Endothelial cell (in vitro differentiated cells): ENCODE results near the gene SPINT4. TPM values are rescaled to one million over a fixed set of nuclear protein-coding genes. Genes with fewer than 3 reads are reported as not detected.

Experiments used
- DNase-seq: peaks from one replicate; pipeline ENCODE4 v3.0.0; 2021; ENCODE audit warnings: low spot score
- H3K27ac Mint-ChIP-seq: one replicate; pipeline ENCODE4 v1.8.0; 2021; ENCODE audit warnings: mixed read lengths, inconsistent platforms; ENCODE audit not compliant: unreplicated experiment
- H3K27me3 Mint-ChIP-seq: one replicate; pipeline ENCODE4 v1.8.0; 2021; ENCODE audit warnings: mild to moderate bottlenecking, moderate library complexity, mixed read lengths, inconsistent platforms; ENCODE audit not compliant: unreplicated experiment
- H3K36me3 Mint-ChIP-seq: one replicate; pipeline ENCODE4 v1.8.0; 2021; ENCODE audit warnings: mild to moderate bottlenecking, low read depth, mixed read lengths, inconsistent platforms; ENCODE audit not compliant: unreplicated experiment
- H3K4me1 Mint-ChIP-seq: one replicate; pipeline ENCODE4 v1.8.0; 2021; ENCODE audit warnings: mild to moderate bottlenecking, mixed read lengths, inconsistent platforms; ENCODE audit not compliant: unreplicated experiment
- H3K4me3 Mint-ChIP-seq: one replicate; pipeline ENCODE4 v1.8.0; 2021; ENCODE audit warnings: mild to moderate bottlenecking, mixed read lengths, inconsistent platforms; ENCODE audit not compliant: unreplicated experiment
- H3K9me3 Mint-ChIP-seq: one replicate; pipeline ENCODE4 v1.8.0; 2021; ENCODE audit warnings: mixed read lengths, inconsistent platforms; ENCODE audit not compliant: unreplicated experiment
- total RNA-seq: library from RNA; stranded (reverse); fragmentation: NEBNext Ultra II Directional; extraction: Animal tissue kit (Norgen Biotek cat#: 25700); gene quantifications from one replicate; pipeline ENCODE4 v1.2.1, GENCODE V29; 2021; ENCODE audit not compliant: unreplicated experiment
- TF ChIP-seq, protein P1 (sequence below): fragments of 200-600 bp; sonication (generic); IDR thresholded peaks from one replicate; pipeline ENCODE4 v1.5.0; 2021; ENCODE audit warnings: antibody characterized with exemption; ENCODE audit not compliant: unreplicated experiment

The SPINT4 gene
- total RNA-seq, 1 donor from 2014 or later, result not detected

DNA sequence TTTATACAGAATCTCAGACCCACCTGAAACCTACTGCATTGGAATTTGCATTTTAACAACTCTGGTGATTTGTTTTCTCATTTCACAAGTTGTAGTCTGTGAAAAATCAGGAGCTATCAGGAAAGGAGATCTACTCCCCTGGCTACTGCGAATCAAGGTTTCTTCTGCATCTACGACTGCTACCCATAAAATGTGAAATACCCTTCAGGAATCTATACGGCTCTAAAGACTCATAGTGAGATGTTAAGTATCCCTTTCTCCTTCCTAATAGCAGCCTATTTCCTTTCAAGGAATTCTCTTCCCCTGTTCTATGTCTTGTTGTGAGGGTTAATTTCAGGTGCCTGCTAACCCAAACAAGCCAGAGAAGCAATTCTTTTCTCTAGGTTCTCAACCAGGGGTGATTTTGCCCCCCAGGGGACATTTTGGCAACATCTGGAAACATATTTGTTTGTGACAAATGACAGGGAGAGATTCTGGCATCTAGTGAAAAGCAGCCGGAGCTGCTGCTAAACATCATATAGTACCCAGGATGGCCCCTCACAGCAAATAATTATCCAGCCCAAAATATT, 43.2 kb downstream of the SPINT4 start:
- peaks cover 6% of the 10 kb centered on the region for H3K4me1 Mint-ChIP-seq
- H3K9me3 Mint-ChIP-seq, result peaks cover 6% of the 10 kb centered on the region
- no peak overlapping the region for H3K4me3 Mint-ChIP-seq
- DNase-seq, result no peak
- no peaks in the 10 kb centered on the region for H3K27me3 Mint-ChIP-seq
- no peak overlapping the region for H3K27ac Mint-ChIP-seq
- no peaks in the 10 kb centered on the region for H3K36me3 Mint-ChIP-seq
- TF ChIP-seq, protein P1, sequence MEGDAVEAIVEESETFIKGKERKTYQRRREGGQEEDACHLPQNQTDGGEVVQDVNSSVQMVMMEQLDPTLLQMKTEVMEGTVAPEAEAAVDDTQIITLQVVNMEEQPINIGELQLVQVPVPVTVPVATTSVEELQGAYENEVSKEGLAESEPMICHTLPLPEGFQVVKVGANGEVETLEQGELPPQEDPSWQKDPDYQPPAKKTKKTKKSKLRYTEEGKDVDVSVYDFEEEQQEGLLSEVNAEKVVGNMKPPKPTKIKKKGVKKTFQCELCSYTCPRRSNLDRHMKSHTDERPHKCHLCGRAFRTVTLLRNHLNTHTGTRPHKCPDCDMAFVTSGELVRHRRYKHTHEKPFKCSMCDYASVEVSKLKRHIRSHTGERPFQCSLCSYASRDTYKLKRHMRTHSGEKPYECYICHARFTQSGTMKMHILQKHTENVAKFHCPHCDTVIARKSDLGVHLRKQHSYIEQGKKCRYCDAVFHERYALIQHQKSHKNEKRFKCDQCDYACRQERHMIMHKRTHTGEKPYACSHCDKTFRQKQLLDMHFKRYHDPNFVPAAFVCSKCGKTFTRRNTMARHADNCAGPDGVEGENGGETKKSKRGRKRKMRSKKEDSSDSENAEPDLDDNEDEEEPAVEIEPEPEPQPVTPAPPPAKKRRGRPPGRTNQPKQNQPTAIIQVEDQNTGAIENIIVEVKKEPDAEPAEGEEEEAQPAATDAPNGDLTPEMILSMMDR, result no peak

GRCh38 chr20:45765980-45766379, 43.8 kb downstream of the SPINT4 start:
- Mint-ChIP-seq H3K4me3 (no peak overlapping the region), H3K9me3 (peaks cover under 1% of the 10 kb centered on the region), H3K27ac (no peak overlapping the region), H3K4me1 (peaks cover 6% of the 10 kb centered on the region), H3K27me3 (no peaks in the 10 kb centered on the region), H3K36me3 (no peaks in the 10 kb centered on the region)
- DNase-seq, result no peak
- TF ChIP-seq, protein P1, result no peak

- DNase-seq, result no peak
- peaks cover 6% of the 10 kb centered on the region for H3K4me1 Mint-ChIP-seq
- no peaks in the 10 kb centered on the region for H3K36me3 Mint-ChIP-seq
- H3K4me3 Mint-ChIP-seq, result no peak overlapping the region
- H3K9me3 Mint-ChIP-seq, result no peaks in the 10 kb centered on the region
- TF ChIP-seq, protein P1, result no peak
- H3K27me3 Mint-ChIP-seq, result no peaks in the 10 kb centered on the region
- H3K27ac Mint-ChIP-seq, result no peak overlapping the region
Measured at GRCh38 chr20:45768479-45768878, 46.3 kb downstream of the SPINT4 start.

DNA sequence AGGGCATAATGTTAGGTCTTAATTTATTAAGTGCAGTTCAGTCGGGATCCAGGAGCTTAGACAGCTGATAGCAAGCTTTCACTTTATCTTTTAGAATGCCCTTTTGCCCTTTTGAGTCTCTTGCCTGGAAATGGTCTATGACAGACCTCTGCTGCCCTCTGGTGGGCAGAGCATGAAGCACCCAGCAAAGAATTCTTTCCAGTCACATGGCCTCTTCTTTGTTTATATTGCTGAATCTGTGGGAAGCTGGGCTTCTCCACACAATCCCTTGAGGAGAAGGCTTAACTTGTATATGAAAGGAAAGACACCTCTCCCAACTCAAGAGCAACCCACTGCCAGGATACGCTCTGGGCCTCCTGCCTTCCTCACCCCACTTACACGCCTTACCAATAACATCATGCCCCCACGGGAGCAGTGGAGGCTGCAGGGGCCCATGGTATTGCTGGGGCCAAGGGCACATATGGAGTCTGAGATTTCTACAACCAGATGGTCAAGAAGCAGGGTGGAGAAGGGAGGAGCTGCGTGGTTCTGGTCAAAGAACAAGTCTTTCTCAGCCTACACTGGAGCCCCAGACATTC, 49.1 kb downstream of the SPINT4 start:
- H3K4me3 Mint-ChIP-seq, result no peak overlapping the region
- no peaks in the 10 kb centered on the region for H3K9me3 Mint-ChIP-seq
- no peak overlapping the region for H3K27ac Mint-ChIP-seq
- no peaks in the 10 kb centered on the region for H3K36me3 Mint-ChIP-seq
- DNase-seq, result peak; percentile 84
- TF ChIP-seq, protein P1, result peak; percentile 95
- no peaks in the 10 kb centered on the region for H3K4me1 Mint-ChIP-seq
- H3K27me3 Mint-ChIP-seq, result peaks cover 2% of the 10 kb centered on the region

GRCh38 chr20:45772693-45773092, 50.5 kb downstream of the SPINT4 start:
- no peaks in the 10 kb centered on the region for H3K9me3 Mint-ChIP-seq
- H3K27ac Mint-ChIP-seq, result no peak overlapping the region

More at GRCh38 chr20:45772693-45773092, 50.5 kb downstream of the SPINT4 start:
- no peaks in the 10 kb centered on the region for H3K36me3 Mint-ChIP-seq
- H3K27me3 Mint-ChIP-seq, result peaks cover 2% of the 10 kb centered on the region
- H3K4me1 Mint-ChIP-seq, result peaks cover 2% of the 10 kb centered on the region
- TF ChIP-seq, protein P1, result no peak
- DNase-seq, result no peak
- H3K4me3 Mint-ChIP-seq, result no peak overlapping the region
